HG03139 (cell line): ENCODE results near the gene NTMT2.

ENCODE experiments used
- ATAC-seq: cut with Tn5 transposase; IDR thresholded peaks from one replicate; pipeline ENCODE4 v1.9.1; 2021; ENCODE audit not compliant: unreplicated experiment

Gene NTMT2

DNA sequence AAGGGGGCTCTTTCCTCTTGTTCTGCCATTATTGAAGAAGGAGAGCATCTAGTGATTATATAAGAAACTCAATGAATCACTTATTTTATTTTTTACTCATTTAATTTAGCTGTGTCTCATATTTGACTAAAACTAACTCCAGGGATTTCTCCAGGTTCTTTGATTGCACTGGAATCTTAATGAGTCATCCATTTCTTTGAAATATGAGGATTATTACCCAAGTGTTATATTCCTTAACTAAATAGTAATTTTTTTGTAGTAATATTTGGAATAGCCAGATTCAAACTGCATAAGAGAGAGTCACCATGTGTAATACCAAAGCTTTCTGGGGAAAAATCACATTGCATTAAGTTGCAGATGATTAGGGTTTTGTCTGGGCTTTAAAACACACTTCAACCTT lies 59.5 kb downstream of the NTMT2 start:
- ATAC-seq, result no peak

DNA sequence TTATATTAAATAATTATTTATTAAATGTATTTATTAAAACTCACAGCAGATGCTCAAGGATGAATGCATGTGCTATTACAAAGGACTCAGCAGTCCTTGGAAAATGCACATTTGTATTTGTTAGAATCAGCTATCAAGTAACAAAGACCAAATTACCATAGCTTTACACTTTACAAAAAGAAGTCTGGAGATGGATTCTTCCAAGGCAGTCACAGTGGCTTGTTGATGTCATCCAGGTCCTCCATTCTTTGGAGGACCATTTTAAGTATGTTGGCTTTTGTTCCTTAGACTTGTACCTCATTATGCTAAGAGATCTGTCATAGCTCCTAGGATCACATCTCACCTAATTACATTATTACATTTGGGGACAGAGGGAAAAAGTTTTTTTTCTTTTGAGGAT lies 63.4 kb downstream of the NTMT2 start:
- ATAC-seq, result no peak

GRCh38 chr1:170210142-170210541 lies 64.4 kb downstream of the NTMT2 start:
- no peak for ATAC-seq

DNA sequence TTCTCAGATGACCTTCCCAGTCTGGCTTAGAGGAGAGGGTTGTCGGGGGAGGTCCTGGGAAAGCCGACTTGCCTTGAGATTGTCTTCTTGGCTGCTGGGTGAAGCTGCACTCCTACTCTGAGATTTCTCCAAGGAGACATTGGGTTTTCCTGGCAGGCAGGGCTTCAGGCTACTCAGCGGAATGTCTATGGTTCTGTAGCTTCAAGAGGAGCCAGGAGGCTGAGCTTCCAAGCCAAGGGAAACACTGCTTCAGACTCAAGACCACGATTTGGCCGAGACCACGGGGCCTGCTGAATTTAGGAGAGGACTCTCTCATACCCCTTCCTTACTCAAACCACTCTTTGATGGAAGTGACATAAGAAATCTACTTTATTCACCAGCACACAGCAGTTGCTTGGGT lies 67.8 kb downstream of the NTMT2 start:
- no peak for ATAC-seq

- ATAC-seq, result no peak
Measured at GRCh38 chr1:170214117-170215032, 68.6 kb downstream of the NTMT2 start.

DNA sequence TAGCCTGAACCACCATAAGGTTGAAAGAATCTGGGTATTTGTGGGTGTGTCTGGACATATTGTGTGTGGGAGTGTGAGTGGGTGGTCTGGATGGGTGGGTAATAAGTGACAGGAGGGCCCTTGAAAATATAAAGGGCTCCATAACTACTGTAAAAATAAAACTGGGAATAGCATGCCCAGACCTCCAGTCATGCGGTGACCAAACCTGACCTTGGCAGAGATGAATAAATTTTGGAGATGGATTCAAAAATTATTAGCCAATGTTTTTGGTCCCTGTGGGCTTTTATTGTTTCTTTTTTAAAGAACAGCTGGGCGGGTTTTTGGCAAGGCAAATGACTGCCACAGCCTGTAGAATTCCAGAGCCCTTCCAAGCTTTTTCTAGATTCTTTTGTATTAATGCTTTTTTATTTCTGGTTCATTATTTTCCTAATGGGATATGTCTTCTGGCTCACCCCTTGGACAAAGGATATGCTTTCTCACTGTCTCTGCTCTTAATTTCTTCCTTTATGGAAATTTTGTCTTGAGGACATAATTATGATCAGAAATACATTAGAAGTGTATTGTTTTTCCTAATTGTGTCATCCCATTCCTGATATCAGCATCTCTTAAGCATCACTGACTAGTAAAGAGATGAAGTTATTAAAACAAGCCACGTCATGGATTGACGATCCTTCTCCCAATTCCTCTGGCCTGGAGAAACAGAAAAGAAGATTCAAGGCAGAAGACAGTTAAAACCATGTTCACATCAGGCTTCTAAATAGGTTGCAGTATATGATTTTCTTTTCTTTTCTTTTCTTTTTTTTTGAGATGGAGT lies 69.5 kb downstream of the NTMT2 start:
- no peak for ATAC-seq

DNA sequence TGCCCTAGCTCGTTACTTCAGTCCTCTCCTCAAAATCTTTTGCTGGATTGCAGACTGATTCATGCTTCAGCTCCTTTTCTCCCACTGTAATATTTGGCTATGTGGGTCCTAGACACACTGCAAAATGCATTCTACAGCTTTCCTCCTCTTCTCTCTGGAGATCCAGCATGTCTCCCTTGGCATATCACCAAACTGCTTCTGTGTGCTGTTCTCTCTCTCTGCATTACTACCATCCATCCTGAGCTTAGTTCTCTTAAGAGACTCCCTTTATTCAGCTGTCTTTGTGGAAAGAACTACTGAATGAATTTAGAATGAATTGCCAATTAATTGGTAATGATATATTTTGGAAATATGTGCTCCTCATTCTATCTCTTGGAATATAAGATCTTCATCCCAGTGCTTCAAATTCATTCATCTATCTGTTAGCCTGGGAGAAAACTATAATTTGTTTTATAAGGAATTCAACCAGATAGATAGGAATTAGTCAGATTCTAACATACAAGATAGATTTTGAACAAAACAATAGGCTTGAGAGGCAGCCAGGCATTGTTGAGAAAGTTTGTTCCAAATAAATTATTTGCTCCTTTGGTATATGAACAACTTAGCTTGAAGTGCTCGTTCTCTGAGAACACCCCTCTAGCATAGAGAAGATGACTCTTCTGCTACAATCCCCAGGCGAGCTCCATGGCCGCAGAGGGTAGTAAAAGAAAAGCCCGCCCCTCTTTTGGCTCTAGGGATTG lies 71.9 kb downstream of the NTMT2 start:
- no peak for ATAC-seq

DNA sequence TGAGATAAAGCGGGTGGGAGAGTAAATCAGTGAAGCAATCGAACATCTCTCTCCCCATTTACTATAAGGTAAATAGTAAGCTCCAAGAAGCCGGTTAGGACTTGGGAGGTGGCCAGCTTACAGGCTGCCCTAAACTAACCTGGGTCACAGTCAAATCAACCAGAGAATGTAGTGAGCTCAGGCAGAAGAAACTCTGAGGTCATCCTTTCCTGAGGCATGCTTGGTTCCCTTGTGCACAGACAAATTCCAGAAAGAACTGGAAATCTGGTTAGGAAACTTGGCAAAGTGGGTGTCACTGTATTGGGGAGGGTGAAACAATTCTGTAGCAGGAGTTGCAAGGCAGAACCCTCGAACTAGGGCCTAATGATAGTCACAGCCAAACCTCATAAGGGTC lies 72.5 kb downstream of the NTMT2 start:
- no peak for ATAC-seq
